GM20000 (cell line): ENCODE data around the gene OR4F15.

ENCODE experiments used
- DNase-seq: peaks from one replicate; pipeline ENCODE4 v3.0.0; 2012; ENCODE audit warnings: low spot score
- CTCF ChIP-seq: IDR thresholded peaks from 2 replicates; pipeline ENCODE4 v1.5.1; 2012; ENCODE audit warnings: mild to moderate bottlenecking, control low read depth; ENCODE audit errors: extremely low read depth, missing control alignments

The OR4F15 gene

GRCh38 chr15:101803209-101803608 is 8.8 kb upstream of the OR4F15 start, which contains the start of gene OR4F6:
TSS of gene OR4F6 (plus strand) at chr15:101803509. CDS start at chr15:101805720, 2,211 bp downstream.
- TF ChIP-seq CTCF: no peak

GRCh38 chr15:101803676-101804075 is 8.3 kb upstream of the OR4F15 start:
- no peak for DNase-seq
- no peak for TF ChIP-seq CTCF

More at GRCh38 chr15:101803209-101803608, 8.8 kb upstream of the OR4F15 start, which contains the start of gene OR4F6:
- no peak for DNase-seq

- no peak for DNase-seq
- no peak for TF ChIP-seq CTCF
These were observed 7.6 kb upstream of the OR4F15 start for GRCh38 chr15:101804375-101804774.

GRCh38 chr15:101804941-101805340 is 7.1 kb upstream of the OR4F15 start:
- TF ChIP-seq CTCF: no peak

GRCh38 chr15:101805605-101806345 is 6.2 kb upstream of the OR4F15 start:
- DNase-seq: no peak
- no peak for TF ChIP-seq CTCF

More at GRCh38 chr15:101804941-101805340, 7.1 kb upstream of the OR4F15 start:
- no peak for DNase-seq

GRCh38 chr15:101807345-101807945 is 4.6 kb upstream of the OR4F15 start:
- TF ChIP-seq CTCF: no peak
- DNase-seq: no peak

- no peak for DNase-seq
- no peak for TF ChIP-seq CTCF
These were observed 3.8 kb upstream of the OR4F15 start for GRCh38 chr15:101808201-101808600.
